NCI-H1417 (cell line): ENCODE data around the gene NFKBIE.
A peak's percentile ranks its signal among the peaks of the same experiment; 100 is the strongest.

ENCODE experiments used
- DNase-seq, 3 experiments: peaks; one replicate each; lab custom pipeline; 2025; lab: John Stamatoyannopoulos, UW

Gene NFKBIE

GRCh38 chr6:44257753-44258324, 7.5 kb downstream of the NFKBIE start:
- no peak for DNase-seq

GRCh38 chr6:44257025-44257752, 8.2 kb downstream of the NFKBIE start, which contains the start of gene SLC35B2:
Gene SLC35B2 (minus strand): TSS chr6:44257528. CDS start chr6:44257410, 118 bp downstream.
- peak; percentile 76 to 90 (median 85) for DNase-seq

GRCh38 chr6:44256775-44257024, 8.7 kb downstream of the NFKBIE start:
- DNase-seq: no peak

GRCh38 chr6:44255871-44256774, 9.2 kb downstream of the NFKBIE start:
- DNase-seq: no peak

- no peak for DNase-seq
Observed at GRCh38 chr6:44255105-44255808, 10.1 kb downstream of the NFKBIE start.

- no peak for DNase-seq
Observed at GRCh38 chr6:44254191-44255104, 10.9 kb downstream of the NFKBIE start.

- peak in 2 of 3 experiments; percentile 26 to 73 for DNase-seq
Observed at GRCh38 chr6:44253307-44254101, 11.8 kb downstream of the NFKBIE start.

GRCh38 chr6:44251576-44252524, 13.5 kb downstream of the NFKBIE start:
- DNase-seq: peak in 1 of 3 experiments; percentile 62

- no peak for DNase-seq
Observed at GRCh38 chr6:44250718-44251123, 14.6 kb downstream of the NFKBIE start.

- DNase-seq: peak in 1 of 3 experiments; percentile 61
Observed at GRCh38 chr6:44250067-44250717, 15.2 kb downstream of the NFKBIE start.

- DNase-seq: peak in 1 of 3 experiments; percentile 48
Observed at GRCh38 chr6:44249082-44249748, 16.1 kb downstream of the NFKBIE start.

- DNase-seq: no peak
Observed at GRCh38 chr6:44248579-44248978, 16.8 kb downstream of the NFKBIE start.

GRCh38 chr6:44247338-44248302, 17.7 kb downstream of the NFKBIE start:
- DNase-seq: peak in 2 of 3 experiments; percentile 62 to 72

- DNase-seq: peak; percentile 92 to 97 (median 97)
Observed at GRCh38 chr6:44246663-44247337, 18.6 kb downstream of the NFKBIE start, which contains the start of gene HSP90AB1. Gene HSP90AB1 (plus strand): TSS chr6:44247101. CDS start chr6:44248630, 1,529 bp downstream.

GRCh38 chr6:44245912-44246662, 19.3 kb downstream of the NFKBIE start:
- peak; percentile 89 to 94 (median 94) for DNase-seq
